DND-41 (cell line): ENCODE results near the gene ACTN1.

Experiments used
- CTCF ChIP-seq: IDR thresholded peaks from 2 replicates; pipeline ENCODE4 v1.5.1; 2012; ENCODE audit warnings: borderline replicate concordance, low read length, moderate library complexity, mild to moderate bottlenecking; ENCODE audit not compliant: poor library complexity, severe bottlenecking; ENCODE audit errors: extremely low read depth
- EZH2 ChIP-seq: IDR thresholded peaks from 3 replicates; pipeline ENCODE4 v1.6.1; 2012; ENCODE audit warnings: borderline replicate concordance, low read depth, mild to moderate bottlenecking, moderate library complexity, low read length, inconsistent platforms; ENCODE audit not compliant: severe bottlenecking

DNA sequence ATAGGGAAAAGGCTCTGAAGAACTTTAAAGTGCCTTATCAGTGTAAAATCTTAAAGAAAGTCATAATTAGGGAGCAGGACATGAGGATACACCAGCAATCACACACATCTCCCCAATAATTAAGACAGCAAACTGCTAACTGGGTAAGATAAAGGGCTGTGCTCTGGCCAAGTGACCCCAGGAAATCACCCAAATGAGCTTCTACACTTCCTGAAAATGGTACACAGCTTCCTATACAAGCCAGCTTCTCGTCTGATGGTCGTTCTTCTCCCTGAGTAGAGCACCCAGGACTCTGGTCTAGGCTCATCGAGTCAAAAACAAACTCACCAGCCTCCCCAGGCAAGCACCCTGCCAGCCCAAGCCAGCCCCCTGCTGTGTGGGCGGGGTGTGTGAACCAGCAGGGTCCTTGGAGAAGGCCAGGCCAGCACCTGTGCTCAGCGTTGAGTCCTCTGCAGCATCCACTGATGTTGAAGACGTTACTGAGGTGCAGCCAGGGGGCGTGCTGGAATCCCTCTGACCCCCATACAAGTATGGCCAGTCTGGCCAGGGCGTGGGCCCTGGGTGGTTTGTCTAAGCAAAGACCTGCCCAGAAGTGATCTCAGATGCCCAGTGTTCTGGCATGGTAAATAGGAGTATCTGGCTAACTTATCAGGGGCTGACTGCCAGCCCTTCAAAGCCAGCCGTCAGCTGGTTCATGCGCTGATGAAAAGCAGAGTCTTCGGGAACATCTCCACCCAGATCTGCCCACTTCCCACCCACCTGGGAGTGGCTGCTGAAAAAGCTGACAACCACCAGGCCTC is 41.4 kb downstream of the ACTN1 start:
- TF ChIP-seq CTCF (peak; percentile 21), EZH2 (no peak)
